ENCODE measurements around the gene MPZL1. TPM values are rescaled to one million over a fixed set of nuclear protein-coding genes. Genes with fewer than 3 reads are reported as not detected.

MPZL1 gene
- total RNA-seq, 4 donors from 2014 or later: 44.5 to 72.6 (median 53.7) TPM

- TF ChIP-seq, protein P1, sequence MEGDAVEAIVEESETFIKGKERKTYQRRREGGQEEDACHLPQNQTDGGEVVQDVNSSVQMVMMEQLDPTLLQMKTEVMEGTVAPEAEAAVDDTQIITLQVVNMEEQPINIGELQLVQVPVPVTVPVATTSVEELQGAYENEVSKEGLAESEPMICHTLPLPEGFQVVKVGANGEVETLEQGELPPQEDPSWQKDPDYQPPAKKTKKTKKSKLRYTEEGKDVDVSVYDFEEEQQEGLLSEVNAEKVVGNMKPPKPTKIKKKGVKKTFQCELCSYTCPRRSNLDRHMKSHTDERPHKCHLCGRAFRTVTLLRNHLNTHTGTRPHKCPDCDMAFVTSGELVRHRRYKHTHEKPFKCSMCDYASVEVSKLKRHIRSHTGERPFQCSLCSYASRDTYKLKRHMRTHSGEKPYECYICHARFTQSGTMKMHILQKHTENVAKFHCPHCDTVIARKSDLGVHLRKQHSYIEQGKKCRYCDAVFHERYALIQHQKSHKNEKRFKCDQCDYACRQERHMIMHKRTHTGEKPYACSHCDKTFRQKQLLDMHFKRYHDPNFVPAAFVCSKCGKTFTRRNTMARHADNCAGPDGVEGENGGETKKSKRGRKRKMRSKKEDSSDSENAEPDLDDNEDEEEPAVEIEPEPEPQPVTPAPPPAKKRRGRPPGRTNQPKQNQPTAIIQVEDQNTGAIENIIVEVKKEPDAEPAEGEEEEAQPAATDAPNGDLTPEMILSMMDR (IDR thresholded peaks at IDR 0.05; ENCODE audit: low read depth): no peak
Observed at GRCh38 chr1:167720965-167721616, 691 bp upstream of the MPZL1 start.

DNA sequence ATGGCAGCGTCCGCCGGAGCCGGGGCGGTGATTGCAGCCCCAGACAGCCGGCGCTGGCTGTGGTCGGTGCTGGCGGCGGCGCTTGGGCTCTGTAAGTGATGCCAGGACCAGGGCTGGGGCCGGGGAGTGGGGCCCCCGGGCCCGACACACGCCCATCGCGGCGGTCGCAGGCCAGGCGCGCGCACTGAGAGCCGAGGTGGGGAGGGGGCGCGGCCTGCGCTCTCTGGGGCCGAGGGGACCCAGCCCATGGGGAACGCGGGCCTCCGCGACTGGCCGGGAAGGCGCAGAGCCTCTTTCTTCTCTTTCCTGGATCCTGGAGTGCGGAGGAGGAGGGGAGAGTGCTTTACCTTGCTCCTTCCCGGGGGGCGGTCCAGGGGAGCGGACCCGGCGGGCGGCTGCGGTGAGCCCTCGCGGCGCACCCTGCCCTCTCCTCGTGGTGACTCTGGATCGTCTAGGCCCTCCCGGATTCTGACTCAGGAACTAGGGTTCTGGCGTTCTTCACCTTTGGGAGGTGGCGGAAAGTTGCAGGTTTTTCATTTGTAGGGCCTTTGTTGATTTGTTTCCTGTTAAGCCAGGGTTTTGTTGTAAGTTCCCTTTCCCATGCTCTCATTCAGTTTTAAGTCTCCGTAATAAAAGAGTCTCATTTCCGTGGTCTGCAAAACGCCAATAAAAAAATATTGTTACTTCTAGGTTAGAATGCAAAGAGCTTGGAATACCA lies 529 bp downstream of the MPZL1 start:
- TF ChIP-seq, protein P1 (IDR thresholded peaks at IDR 0.05; ENCODE audit: low read depth): no peak

- TF ChIP-seq, protein P1 (IDR thresholded peaks at IDR 0.05; ENCODE audit: low read depth): no peak
Observed at GRCh38 chr1:167722870-167723251, 1.1 kb downstream of the MPZL1 start.

- TF ChIP-seq, protein P1 (IDR thresholded peaks at IDR 0.05; ENCODE audit: low read depth): no peak
Observed at GRCh38 chr1:167723707-167724323, 2.0 kb downstream of the MPZL1 start.

GRCh38 chr1:167726008-167726407 lies 4.2 kb downstream of the MPZL1 start:
- TF ChIP-seq, protein P1 (IDR thresholded peaks at IDR 0.05; ENCODE audit: low read depth): no peak

GRCh38 chr1:167728818-167729410 lies 7.1 kb downstream of the MPZL1 start:
- TF ChIP-seq, protein P1 (IDR thresholded peaks at IDR 0.05; ENCODE audit: low read depth): no peak

- TF ChIP-seq, protein P1 (IDR thresholded peaks at IDR 0.05; ENCODE audit: low read depth): no peak
Observed at GRCh38 chr1:167734227-167734626, 12.4 kb downstream of the MPZL1 start.

Measured in subcutaneous adipose tissue (tissue), 4 donors.